Bronchial epithelial cell (primary cell): ENCODE results near the gene PALS1. TPM values are rescaled to one million over a fixed set of nuclear protein-coding genes. Genes with fewer than 3 reads are reported as not detected.
"Not testable (repeated sequence)": the region's sequence is repeated elsewhere in the genome, so short reads cannot be mapped to it uniquely, and the experiment has no call there.

Experiments used
- DNase-seq: peaks from one replicate; pipeline ENCODE4 v3.0.0-alpha.2; 2010; ENCODE audit warnings: low read depth
- FAIRE-seq: peaks from 2 replicates; lab custom pipeline; 2011; peaks lifted over from hg19 to GRCh38; lab: Jason Lieb, UNC
- H3K27me3 ChIP-seq: 2 replicates; pipeline ENCODE4 v1.5.1; 2011; ENCODE audit warnings: low read length; ENCODE audit not compliant: control insufficient read depth, insufficient read depth
- H3K36me3 ChIP-seq: 2 replicates; pipeline ENCODE4 v1.5.1; 2011; ENCODE audit warnings: low read length; ENCODE audit not compliant: control insufficient read depth, insufficient read depth
- H3K4me3 ChIP-seq: 2 replicates; pipeline ENCODE4 v1.5.1; 2011; ENCODE audit warnings: mild to moderate bottlenecking, low read depth, low read length, control low read depth
- CTCF ChIP-seq: IDR thresholded peaks from 2 replicates; pipeline ENCODE4 v1.5.1; 2011; ENCODE audit warnings: mild to moderate bottlenecking, moderate library complexity, low read length, control low read depth, inconsistent platforms; ENCODE audit not compliant: insufficient read depth, severe bottlenecking
- total RNA-seq: library from RNA; depleted of rRNA; stranded (reverse); fragments of >200 nt; gene quantifications from 2 replicates; pipeline ENCODE4 v1.2.1, GENCODE V29; 2014

The PALS1 gene
- total RNA-seq, 1 donor from 2014 or later: 15.3 TPM

GRCh38 chr14:67268426-67269150 lies 27.4 kb downstream of the PALS1 start:
- Histone ChIP-seq H3K4me3 (no peak overlapping the region), H3K36me3 (no peaks in the 10 kb centered on the region), H3K27me3 (no peaks in the 10 kb centered on the region)
- FAIRE-seq (no peak), DNase-seq (no peak)
- no peak for TF ChIP-seq CTCF

- Histone ChIP-seq H3K4me3 (no peak overlapping the region), H3K36me3 (no peaks in the 10 kb centered on the region), H3K27me3 (no peaks in the 10 kb centered on the region)
- TF ChIP-seq CTCF: no peak
- FAIRE-seq (no peak), DNase-seq (no peak)
These were observed 28.2 kb downstream of the PALS1 start for GRCh38 chr14:67269298-67270060.

GRCh38 chr14:67270145-67270753 lies 29.0 kb downstream of the PALS1 start:
- DNase-seq (no peak), FAIRE-seq (no peak)
- Histone ChIP-seq H3K4me3 (no peak overlapping the region), H3K36me3 (no peaks in the 10 kb centered on the region), H3K27me3 (no peaks in the 10 kb centered on the region)
- no peak for TF ChIP-seq CTCF

- DNase-seq (no peak), FAIRE-seq (no peak)
- no peaks in the 10 kb centered on the region for H3K27me3 ChIP-seq
- TF ChIP-seq CTCF: no peak
- H3K4me3 ChIP-seq: no peak overlapping the region
- no peaks in the 10 kb centered on the region for H3K36me3 ChIP-seq
These were observed 29.7 kb downstream of the PALS1 start for GRCh38 chr14:67270933-67271332.

GRCh38 chr14:67273281-67273680 lies 32.0 kb downstream of the PALS1 start:
- DNase-seq, H3K27me3 ChIP-seq, H3K4me3 ChIP-seq, FAIRE-seq, H3K36me3 ChIP-seq: not testable (repeated sequence)

- H3K27me3 ChIP-seq: no peaks in the 10 kb centered on the region
- no peak for TF ChIP-seq CTCF
- no peak overlapping the region for H3K4me3 ChIP-seq
- H3K36me3 ChIP-seq: no peaks in the 10 kb centered on the region
- no peak for DNase-seq
- no peak for FAIRE-seq
These were observed 34.9 kb downstream of the PALS1 start for GRCh38 chr14:67276131-67276530.
